ENCODE data around the gene CYP46A1. TPM values are rescaled to one million over a fixed set of nuclear protein-coding genes. Genes with fewer than 3 reads are reported as not detected.

CYP46A1 gene
- polyA plus RNA-seq, 2 donors, result 0.16 to 0.20 TPM

- H3K36me3 ChIP-seq (ENCODE audit: control insufficient read depth in 2 of 2, insufficient read depth in 2 of 2, low read length in 1 of 2), result no peaks in the 10 kb centered on the region
- H3K9me3 ChIP-seq (ENCODE audit: control insufficient read depth in 2 of 2, insufficient read depth in 1 of 2, low read depth in 1 of 2, low read length in 1 of 2), result peaks cover 6 to 14% of the 10 kb centered on the region in 2 donors
- no peaks in the 10 kb centered on the region for H3K27me3 ChIP-seq (ENCODE audit: control insufficient read depth in 1 of 2, insufficient read depth in 2 of 2, low read length in 2 of 2)
- no peak overlapping the region for H3K4me3 ChIP-seq (ENCODE audit: low read depth in 1 of 2, low read length in 2 of 2)
- H3K27ac ChIP-seq (ENCODE audit: low read depth in 2 of 2, low read length in 1 of 2), result no peak overlapping the region
- no peaks in the 10 kb centered on the region for H3K4me1 ChIP-seq (ENCODE audit: control insufficient read depth in 2 of 2, insufficient read depth in 2 of 2, low read length in 1 of 2)
These were observed 18.0 kb downstream of the CYP46A1 start for GRCh38 chr14:99702115-99702514.

DNA sequence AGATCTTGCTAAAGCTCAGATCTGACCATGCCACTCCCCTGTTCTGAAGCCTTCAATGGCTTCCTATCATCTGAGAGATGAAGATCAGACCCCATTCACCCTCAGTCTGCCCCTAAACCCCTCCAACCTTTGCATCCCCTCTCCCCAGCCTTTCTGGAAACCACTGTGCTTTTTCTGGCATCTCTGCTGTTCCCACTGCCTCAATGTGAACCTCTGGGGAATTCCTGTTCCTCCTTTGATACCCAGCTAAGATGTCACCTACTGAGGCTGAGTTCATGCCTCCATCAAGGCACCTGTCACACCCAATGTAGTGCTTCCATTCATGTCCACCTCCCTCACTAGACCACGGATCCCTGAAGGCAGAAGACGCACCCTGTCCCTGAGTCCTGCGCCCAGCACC, 19.3 kb downstream of the CYP46A1 start:
- H3K36me3 ChIP-seq (ENCODE audit: control insufficient read depth in 2 of 2, insufficient read depth in 2 of 2, low read length in 1 of 2), result no peaks in the 10 kb centered on the region
- no peaks in the 10 kb centered on the region for H3K4me1 ChIP-seq (ENCODE audit: control insufficient read depth in 2 of 2, insufficient read depth in 2 of 2, low read length in 1 of 2)
- H3K9me3 ChIP-seq (ENCODE audit: control insufficient read depth in 2 of 2, insufficient read depth in 1 of 2, low read depth in 1 of 2, low read length in 1 of 2), result peaks cover 8 to 16% of the 10 kb centered on the region in 2 donors
- no peak overlapping the region for H3K4me3 ChIP-seq (ENCODE audit: low read depth in 1 of 2, low read length in 2 of 2)
- no peak overlapping the region for H3K27ac ChIP-seq (ENCODE audit: low read depth in 2 of 2, low read length in 1 of 2)
- 95 to 96% methylated on average over 3 of the region's 3 CpGs for WGBS, 2 donors
- H3K27me3 ChIP-seq (ENCODE audit: control insufficient read depth in 1 of 2, insufficient read depth in 2 of 2, low read length in 2 of 2), result no peaks in the 10 kb centered on the region

GRCh38 chr14:99704037-99704436, 19.9 kb downstream of the CYP46A1 start:
- no peaks in the 10 kb centered on the region for H3K27me3 ChIP-seq (ENCODE audit: control insufficient read depth in 1 of 2, insufficient read depth in 2 of 2, low read length in 2 of 2)
- no peaks in the 10 kb centered on the region for H3K4me1 ChIP-seq (ENCODE audit: control insufficient read depth in 2 of 2, insufficient read depth in 2 of 2, low read length in 1 of 2)
- H3K9me3 ChIP-seq (ENCODE audit: control insufficient read depth in 2 of 2, insufficient read depth in 1 of 2, low read depth in 1 of 2, low read length in 1 of 2), result peaks cover 8 to 19% of the 10 kb centered on the region in 2 donors
- WGBS, 2 donors, result 95 to 98% methylated on average over 2 of the region's 2 CpGs
- H3K36me3 ChIP-seq (ENCODE audit: control insufficient read depth in 2 of 2, insufficient read depth in 2 of 2, low read length in 1 of 2), result no peaks in the 10 kb centered on the region
- no peak overlapping the region for H3K4me3 ChIP-seq (ENCODE audit: low read depth in 1 of 2, low read length in 2 of 2)
- no peak overlapping the region for H3K27ac ChIP-seq (ENCODE audit: low read depth in 2 of 2, low read length in 1 of 2)

DNA sequence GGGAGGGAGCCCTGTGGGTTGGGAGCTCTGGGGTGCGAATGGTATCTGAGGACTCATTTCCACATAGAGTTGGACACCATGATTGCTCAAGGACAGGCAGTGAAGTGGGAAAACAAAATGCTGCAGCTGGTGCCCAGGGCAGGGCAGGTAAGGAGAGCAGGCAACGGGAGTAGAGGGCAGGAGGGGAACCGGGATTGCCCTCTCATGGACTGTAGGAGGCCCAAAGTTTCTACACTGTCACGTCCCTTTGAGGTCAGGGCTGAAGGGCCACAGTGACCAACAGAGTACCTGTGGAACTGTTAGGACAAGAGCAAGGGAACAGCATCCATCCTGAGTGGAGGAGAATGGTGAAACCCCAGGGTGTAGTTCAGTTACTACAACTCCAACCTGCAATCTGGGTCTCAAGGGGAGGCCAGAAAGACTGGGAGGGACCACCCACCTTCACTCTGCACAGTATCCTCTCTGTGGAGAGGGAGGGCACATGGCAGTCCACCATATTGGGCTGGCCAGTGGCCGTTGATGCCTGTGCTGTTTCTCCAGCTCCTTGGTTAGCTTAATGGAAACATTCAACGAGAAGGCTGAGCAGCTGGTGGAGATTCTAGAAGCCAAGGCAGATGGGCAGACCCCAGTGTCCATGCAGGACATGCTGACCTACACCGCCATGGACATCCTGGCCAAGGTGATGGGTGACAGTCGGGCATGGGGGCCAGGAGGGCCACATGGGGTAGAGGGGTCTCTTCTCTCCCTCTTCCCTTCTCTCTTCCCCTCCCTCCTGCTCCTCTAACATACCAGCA, 22.2 kb downstream of the CYP46A1 start:
- H3K4me1 ChIP-seq (ENCODE audit: control insufficient read depth in 2 of 2, insufficient read depth in 2 of 2, low read length in 1 of 2), result no peaks in the 10 kb centered on the region
- H3K27ac ChIP-seq (ENCODE audit: low read depth in 2 of 2, low read length in 1 of 2), result no peak overlapping the region
- no peak overlapping the region for H3K4me3 ChIP-seq (ENCODE audit: low read depth in 1 of 2, low read length in 2 of 2)
- no peaks in the 10 kb centered on the region for H3K36me3 ChIP-seq (ENCODE audit: control insufficient read depth in 2 of 2, insufficient read depth in 2 of 2, low read length in 1 of 2)
- 68 to 75% methylated on average over 8 of the region's 8 CpGs for whole genome bisulfite sequencing, 2 donors
- no peaks in the 10 kb centered on the region for H3K27me3 ChIP-seq (ENCODE audit: control insufficient read depth in 1 of 2, insufficient read depth in 2 of 2, low read length in 2 of 2)
- peaks cover 8 to 19% of the 10 kb centered on the region in 2 donors for H3K9me3 ChIP-seq (ENCODE audit: control insufficient read depth in 2 of 2, insufficient read depth in 1 of 2, low read depth in 1 of 2, low read length in 1 of 2)

GRCh38 chr14:99707420-99707819, 23.3 kb downstream of the CYP46A1 start:
- peaks cover 8 to 19% of the 10 kb centered on the region in 2 donors for H3K9me3 ChIP-seq (ENCODE audit: control insufficient read depth in 2 of 2, insufficient read depth in 1 of 2, low read depth in 1 of 2, low read length in 1 of 2)
- H3K4me1 ChIP-seq (ENCODE audit: control insufficient read depth in 2 of 2, insufficient read depth in 2 of 2, low read length in 1 of 2), result no peaks in the 10 kb centered on the region
- no peak overlapping the region for H3K27ac ChIP-seq (ENCODE audit: low read depth in 2 of 2, low read length in 1 of 2)
- no peaks in the 10 kb centered on the region for H3K36me3 ChIP-seq (ENCODE audit: control insufficient read depth in 2 of 2, insufficient read depth in 2 of 2, low read length in 1 of 2)
- no peaks in the 10 kb centered on the region for H3K27me3 ChIP-seq (ENCODE audit: control insufficient read depth in 1 of 2, insufficient read depth in 2 of 2, low read length in 2 of 2)
- WGBS, 2 donors, result 97 to 99% methylated on average over 2 of the region's 2 CpGs
- no peak overlapping the region for H3K4me3 ChIP-seq (ENCODE audit: low read depth in 1 of 2, low read length in 2 of 2)

DNA sequence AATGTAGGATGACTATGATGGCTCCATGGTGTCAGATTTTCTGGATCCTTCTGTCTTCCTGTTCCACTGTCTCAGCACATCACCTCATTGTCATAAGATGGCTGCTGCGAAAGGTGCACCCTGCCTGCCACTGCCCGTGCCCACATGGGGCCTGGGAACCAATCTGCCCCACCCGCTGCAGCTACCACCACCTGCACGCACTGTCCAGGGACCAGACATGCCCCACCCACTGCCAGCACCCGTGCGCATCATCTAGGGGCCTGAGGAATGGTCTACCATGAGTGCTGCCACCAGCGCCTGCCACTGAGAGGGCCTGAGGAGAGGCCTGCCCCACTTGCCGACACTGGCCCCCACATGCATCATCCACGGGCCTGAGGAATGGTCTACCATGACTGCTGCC, 23.8 kb downstream of the CYP46A1 start:
- no peaks in the 10 kb centered on the region for H3K4me1 ChIP-seq (ENCODE audit: control insufficient read depth in 2 of 2, insufficient read depth in 2 of 2, low read length in 1 of 2)
- no peaks in the 10 kb centered on the region for H3K36me3 ChIP-seq (ENCODE audit: control insufficient read depth in 2 of 2, insufficient read depth in 2 of 2, low read length in 1 of 2)
- no peak overlapping the region for H3K4me3 ChIP-seq (ENCODE audit: low read depth in 1 of 2, low read length in 2 of 2)
- H3K27me3 ChIP-seq (ENCODE audit: control insufficient read depth in 1 of 2, insufficient read depth in 2 of 2, low read length in 2 of 2), result no peaks in the 10 kb centered on the region
- H3K9me3 ChIP-seq (ENCODE audit: control insufficient read depth in 2 of 2, insufficient read depth in 1 of 2, low read depth in 1 of 2, low read length in 1 of 2), result peaks cover 8 to 18% of the 10 kb centered on the region in 2 donors
- WGBS, 2 donors, result 94 to 96% methylated on average over 9 of the region's 9 CpGs
- no peak overlapping the region for H3K27ac ChIP-seq (ENCODE audit: low read depth in 2 of 2, low read length in 1 of 2)

GRCh38 chr14:99708449-99708848, 24.4 kb downstream of the CYP46A1 start:
- H3K9me3 ChIP-seq (ENCODE audit: control insufficient read depth in 2 of 2, insufficient read depth in 1 of 2, low read depth in 1 of 2, low read length in 1 of 2), result peaks cover 5 to 13% of the 10 kb centered on the region in 2 donors
- H3K4me1 ChIP-seq (ENCODE audit: control insufficient read depth in 2 of 2, insufficient read depth in 2 of 2, low read length in 1 of 2), result no peaks in the 10 kb centered on the region
- H3K4me3 ChIP-seq (ENCODE audit: low read depth in 1 of 2, low read length in 2 of 2), result no peak overlapping the region
- 81 to 82% methylated on average over 7 of the region's 7 CpGs for WGBS, 2 donors
- no peak overlapping the region for H3K27ac ChIP-seq (ENCODE audit: low read depth in 2 of 2, low read length in 1 of 2)
- H3K27me3 ChIP-seq (ENCODE audit: control insufficient read depth in 1 of 2, insufficient read depth in 2 of 2, low read length in 2 of 2), result no peaks in the 10 kb centered on the region
- no peaks in the 10 kb centered on the region for H3K36me3 ChIP-seq (ENCODE audit: control insufficient read depth in 2 of 2, insufficient read depth in 2 of 2, low read length in 1 of 2)

GRCh38 chr14:99713972-99714371, 29.9 kb downstream of the CYP46A1 start:
- Histone ChIP-seq H3K27ac (ENCODE audit: low read depth in 2 of 2, low read length in 1 of 2) (no peak overlapping the region), H3K4me1 (ENCODE audit: control insufficient read depth in 2 of 2, insufficient read depth in 2 of 2, low read length in 1 of 2) (no peaks in the 10 kb centered on the region), H3K36me3 (ENCODE audit: control insufficient read depth in 2 of 2, insufficient read depth in 2 of 2, low read length in 1 of 2) (no peaks in the 10 kb centered on the region), H3K27me3 (ENCODE audit: control insufficient read depth in 1 of 2, insufficient read depth in 2 of 2, low read length in 2 of 2) (no peaks in the 10 kb centered on the region), H3K9me3 (ENCODE audit: control insufficient read depth in 2 of 2, insufficient read depth in 1 of 2, low read depth in 1 of 2, low read length in 1 of 2) (no peaks in the 10 kb centered on the region), H3K4me3 (ENCODE audit: low read depth in 1 of 2, low read length in 2 of 2) (no peak overlapping the region)
- 79 to 82% methylated on average over 3 of the region's 3 CpGs for WGBS, 2 donors

DNA sequence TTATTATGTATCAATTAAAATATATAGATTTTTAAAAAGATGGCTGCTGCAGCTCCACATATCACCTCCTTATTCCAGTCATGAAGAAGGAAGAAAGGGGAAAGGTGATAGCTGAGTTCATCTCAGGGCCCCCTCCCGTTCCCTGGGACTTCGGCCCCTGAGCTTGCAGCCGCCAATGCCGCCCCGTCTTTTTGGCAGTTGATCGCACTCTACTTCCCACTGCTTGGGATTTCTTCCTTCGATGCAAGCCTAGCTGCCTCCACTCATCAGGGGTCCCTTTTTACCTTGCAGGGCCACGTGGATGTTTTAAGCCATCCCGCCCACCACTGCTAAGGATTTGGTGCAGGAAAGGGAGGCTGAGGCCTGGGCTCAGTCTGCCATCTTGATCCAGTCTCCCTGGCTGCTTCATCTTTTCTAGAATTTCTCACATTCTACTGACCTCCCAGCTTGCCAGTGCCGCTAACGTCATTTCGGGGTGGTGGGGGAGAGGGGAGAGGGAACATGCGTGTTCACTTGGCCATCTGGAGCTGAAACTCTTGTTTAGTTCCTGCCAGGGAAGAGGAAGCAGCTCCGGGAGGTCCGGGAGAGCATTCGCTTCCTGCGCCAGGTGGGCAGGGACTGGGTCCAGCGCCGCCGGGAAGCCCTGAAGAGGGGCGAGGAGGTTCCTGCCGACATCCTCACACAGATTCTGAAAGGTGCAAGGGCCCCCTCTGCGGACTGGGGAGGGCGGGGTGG, 31.3 kb downstream of the CYP46A1 start:
- Histone ChIP-seq H3K36me3 (ENCODE audit: control insufficient read depth in 2 of 2, insufficient read depth in 2 of 2, low read length in 1 of 2) (no peaks in the 10 kb centered on the region), H3K27me3 (ENCODE audit: control insufficient read depth in 1 of 2, insufficient read depth in 2 of 2, low read length in 2 of 2) (no peaks in the 10 kb centered on the region), H3K4me1 (ENCODE audit: control insufficient read depth in 2 of 2, insufficient read depth in 2 of 2, low read length in 1 of 2) (no peaks in the 10 kb centered on the region), H3K27ac (ENCODE audit: low read depth in 2 of 2, low read length in 1 of 2) (no peak overlapping the region), H3K9me3 (ENCODE audit: control insufficient read depth in 2 of 2, insufficient read depth in 1 of 2, low read depth in 1 of 2, low read length in 1 of 2) (no peaks in the 10 kb centered on the region), H3K4me3 (ENCODE audit: low read depth in 1 of 2, low read length in 2 of 2) (no peak overlapping the region)
- 71 to 80% methylated on average over 24 of the region's 24 CpGs for WGBS, 2 donors

All from esophagus (tissue), 2 donors.